Stimulated activated CD8-positive, alpha-beta memory T cell treated with anti-CD3 and anti-CD28 coated beads, Interleukin-7, amount 100 ng/mL, for 24 hours (primary cell): ENCODE results near the gene EFCAB12.
A peak's percentile ranks its signal among the peaks of the same experiment; 100 is the strongest.
"Not testable (repeated sequence)": the region's sequence is repeated elsewhere in the genome, so short reads cannot be mapped to it uniquely, and the experiment has no call there.

ENCODE experiments used
- DNase-seq: peaks from one replicate; pipeline ENCODE4 v3.0.0-alpha.2; 2020; ENCODE audit warnings: low read depth

EFCAB12 gene

DNA sequence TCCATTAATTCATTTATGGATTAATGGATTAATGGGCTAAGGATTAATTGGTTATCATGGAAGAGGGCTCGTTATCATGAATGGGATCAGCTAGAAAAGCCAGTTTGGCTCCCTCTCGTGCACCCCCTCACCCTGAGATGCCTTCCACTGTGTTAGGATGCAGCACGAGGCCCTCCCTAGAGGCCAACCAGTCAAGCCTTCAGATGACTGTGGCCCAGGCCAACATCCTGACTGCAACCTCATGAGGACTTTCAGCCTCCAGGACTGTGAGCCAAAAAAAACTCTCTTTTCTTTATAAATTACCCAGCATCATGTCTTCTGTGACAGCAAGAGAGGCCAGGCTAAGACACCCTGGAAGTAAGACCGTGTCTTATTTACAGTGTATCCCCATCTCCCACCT lies 9.0 kb downstream of the EFCAB12 start:
- DNase-seq: no peak

GRCh38 chr3:129418041-129418973 lies 10.1 kb downstream of the EFCAB12 start:
- DNase-seq: no peak

GRCh38 chr3:129417326-129417725 lies 11.1 kb downstream of the EFCAB12 start:
- DNase-seq: no peak

- no peak for DNase-seq
Measured at GRCh38 chr3:129416415-129416814, 12.0 kb downstream of the EFCAB12 start.

GRCh38 chr3:129415830-129416229 lies 12.6 kb downstream of the EFCAB12 start:
- no peak for DNase-seq

DNA sequence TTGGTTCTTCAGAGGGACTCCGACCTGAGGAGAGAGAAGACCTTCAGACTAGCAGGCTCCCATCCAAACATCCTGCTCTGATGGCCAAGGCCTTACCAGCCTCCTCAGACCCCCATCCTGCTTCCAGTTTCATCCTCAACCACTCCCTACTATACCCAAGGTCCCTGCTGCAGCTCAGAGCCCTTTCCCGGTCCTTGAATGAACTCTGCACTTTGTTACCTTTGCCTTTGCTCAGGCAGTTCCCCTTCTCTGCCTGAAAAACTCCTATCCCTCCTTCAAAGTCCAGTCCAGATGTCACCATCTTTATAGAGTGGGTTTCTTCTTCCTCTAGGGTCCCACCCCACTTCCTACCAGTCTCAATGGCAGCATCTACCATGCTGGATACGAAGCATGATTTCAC lies 13.1 kb downstream of the EFCAB12 start:
- DNase-seq: no peak

GRCh38 chr3:129413687-129414506 lies 14.5 kb downstream of the EFCAB12 start:
- DNase-seq: no peak

DNA sequence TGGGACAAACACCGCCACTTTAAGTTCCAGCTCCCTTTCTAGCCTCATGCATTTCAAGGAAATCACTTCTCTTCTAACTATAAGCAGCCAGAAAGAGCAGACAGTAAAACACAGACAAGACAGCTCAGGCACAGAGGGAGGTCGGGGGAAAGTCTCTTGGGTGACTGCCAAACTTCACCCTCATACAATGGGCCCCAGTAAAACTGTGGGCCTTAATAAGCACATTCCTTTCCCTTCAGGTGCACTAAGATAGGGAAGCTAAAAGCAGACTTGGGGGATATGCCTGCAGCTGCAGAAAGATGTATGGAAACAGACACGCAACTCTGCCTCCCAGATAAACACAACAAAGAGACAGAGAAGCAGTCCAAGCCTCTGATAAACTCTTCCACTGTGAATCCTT lies 15.2 kb downstream of the EFCAB12 start:
- not testable (repeated sequence) for DNase-seq

DNA sequence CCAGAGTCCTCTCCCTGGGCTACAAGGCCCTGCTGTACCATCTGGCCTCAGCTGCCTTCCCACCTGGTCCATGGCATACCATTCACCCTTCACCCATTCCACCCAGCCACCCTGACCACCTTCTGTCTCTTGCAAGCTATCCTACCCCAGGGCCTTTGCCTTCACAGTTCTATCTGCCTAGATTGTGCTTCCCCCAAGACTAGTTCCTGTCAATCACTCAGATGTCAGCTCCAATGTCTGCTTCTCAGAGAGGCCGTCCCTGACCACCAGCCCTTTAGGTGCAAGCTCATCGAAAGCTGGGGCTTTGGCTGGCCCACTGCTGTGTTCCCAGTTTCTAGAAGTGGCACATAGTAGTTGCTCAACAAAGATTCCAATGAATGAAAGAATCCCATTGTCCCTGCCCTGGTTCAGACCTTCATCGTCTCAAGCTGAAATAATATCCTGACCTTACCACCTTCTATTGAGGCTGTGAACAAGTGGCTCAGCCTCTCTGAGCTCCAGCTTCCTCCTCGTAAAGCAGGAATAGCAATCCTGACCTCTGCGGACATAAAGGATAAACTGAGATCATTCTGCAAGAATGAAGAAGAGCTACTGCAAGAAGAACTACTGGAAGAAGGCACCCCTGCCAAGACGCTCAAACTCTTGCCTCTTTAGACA lies 15.8 kb downstream of the EFCAB12 start:
- DNase-seq: no peak

GRCh38 chr3:129410971-129411370 lies 17.5 kb downstream of the EFCAB12 start:
- no peak for DNase-seq

- DNase-seq: no peak
Measured at GRCh38 chr3:129409541-129409940, 18.9 kb downstream of the EFCAB12 start.

GRCh38 chr3:129404610-129405009 lies 23.8 kb downstream of the EFCAB12 start:
- DNase-seq: no peak

DNA sequence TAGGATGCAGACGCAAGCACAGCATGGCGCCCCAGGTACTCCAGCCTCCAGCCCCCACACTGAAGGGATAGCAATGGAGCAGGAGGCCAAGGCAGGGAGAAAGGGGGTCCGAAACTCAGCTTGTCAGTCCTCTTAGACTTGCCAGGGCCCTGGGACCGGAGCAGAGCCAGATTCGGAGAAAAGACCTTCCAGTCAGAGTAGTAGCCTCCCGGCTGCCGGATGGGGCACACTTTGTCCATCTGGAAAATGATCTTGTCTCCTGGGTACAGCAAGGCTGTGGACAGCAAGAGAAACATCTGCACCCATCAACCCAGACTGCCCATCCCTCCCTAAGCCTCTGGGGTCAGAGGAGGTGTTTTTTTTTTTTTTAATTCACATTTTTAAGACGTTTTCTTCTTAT lies 24.3 kb downstream of the EFCAB12 start:
- no peak for DNase-seq

DNA sequence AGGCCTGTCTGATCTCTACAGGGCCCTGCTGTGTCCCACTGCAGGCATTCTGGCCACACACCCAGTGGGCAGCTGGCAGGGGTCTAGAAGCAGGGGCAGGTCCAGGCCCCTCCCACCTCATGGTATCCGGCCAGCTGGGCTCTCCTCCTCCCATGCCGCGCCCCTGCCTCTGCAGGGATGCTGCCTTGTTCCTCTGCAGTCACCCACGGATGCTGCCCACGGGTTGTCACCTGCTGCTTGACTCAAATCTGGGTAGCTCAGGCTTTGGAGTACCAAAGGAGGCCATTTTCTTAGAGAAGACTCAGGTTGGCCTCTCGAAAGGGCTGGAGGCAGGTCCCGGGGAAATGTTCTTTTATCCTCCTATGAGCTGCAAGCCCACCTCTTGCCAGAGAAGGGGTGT lies 25.0 kb downstream of the EFCAB12 start:
- no peak for DNase-seq

DNA sequence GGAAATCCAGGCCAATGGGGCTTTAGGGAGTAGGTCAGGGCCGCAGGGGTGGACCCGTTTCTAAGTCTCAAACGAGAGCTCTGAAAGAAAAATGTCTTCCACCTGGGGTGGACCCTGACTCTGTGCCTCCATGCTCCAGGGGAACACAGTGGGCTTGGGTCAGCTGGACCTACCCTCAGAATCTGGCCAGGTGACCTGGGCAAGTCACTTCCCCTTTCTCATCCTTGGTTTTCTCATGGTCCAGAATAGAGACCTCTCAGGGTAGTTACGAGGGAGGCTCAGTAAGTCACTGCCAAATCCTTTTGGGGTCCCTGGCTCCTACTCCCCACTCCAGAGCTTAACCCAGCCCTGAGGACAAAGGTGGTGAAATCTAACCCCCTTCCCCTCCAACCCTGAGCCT lies 25.8 kb downstream of the EFCAB12 start:
- no peak for DNase-seq

GRCh38 chr3:129402210-129402609 lies 26.2 kb downstream of the EFCAB12 start:
- DNase-seq: no peak

DNA sequence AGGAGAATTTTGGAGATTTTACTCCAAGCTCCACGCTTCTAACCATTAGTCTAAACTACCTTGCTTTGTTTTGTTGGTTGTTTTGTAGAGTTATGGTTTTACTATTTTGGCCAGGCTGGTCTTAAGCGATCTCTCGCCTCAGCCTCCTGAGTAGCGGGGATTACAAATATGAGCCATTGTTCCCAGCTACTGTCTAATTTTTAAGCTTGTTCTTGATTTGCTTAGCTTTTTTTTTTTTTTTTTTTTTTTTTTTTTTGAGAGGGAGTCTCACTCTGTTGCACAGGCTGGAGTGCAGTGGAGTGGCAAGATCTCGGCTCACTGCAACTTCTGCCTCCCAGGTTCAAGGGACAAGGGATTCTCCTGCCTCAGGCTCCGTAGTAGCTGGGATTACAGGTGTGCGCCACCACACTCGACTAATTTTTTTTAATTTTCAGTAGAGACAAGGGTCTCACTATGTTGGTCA lies 28.5 kb downstream of the EFCAB12 start:
- no peak for DNase-seq

DNA sequence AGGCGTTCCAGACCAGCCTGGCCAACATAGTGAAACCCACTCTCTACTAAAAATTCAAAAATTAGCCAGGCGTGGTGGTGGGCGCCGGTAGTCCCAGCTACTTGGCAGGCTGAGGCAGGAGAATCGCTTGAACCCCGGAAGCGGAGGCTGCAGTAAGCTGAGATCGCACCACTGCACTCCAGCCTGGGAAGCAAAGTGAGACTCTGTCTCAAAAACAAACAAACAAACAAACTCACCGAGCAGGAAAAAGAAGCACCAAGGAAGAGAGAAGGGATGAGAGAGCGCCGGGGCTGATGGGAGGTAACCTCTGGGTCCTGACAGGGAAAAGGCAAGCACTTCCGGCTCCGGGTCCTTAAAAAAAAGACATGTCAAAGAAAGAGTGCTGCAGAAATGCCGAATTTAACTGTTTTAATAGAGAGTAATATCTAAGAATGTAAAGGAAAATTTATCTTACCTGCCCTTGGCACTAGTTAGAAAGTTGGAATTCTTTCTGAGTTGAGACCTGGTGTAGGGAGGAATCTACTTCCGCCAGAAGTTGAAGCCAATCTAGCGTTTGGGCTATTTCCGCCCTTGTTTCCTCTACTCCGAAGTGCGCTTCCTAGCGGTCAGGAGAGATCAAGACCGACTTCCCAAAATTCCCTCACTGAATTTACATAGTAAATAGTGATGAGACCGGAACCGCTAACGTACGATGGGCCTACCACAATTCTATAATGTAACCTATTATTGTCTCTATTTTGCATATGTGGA lies 29.1 kb downstream of the EFCAB12 start:
- DNase-seq: peak; percentile 41

DNA sequence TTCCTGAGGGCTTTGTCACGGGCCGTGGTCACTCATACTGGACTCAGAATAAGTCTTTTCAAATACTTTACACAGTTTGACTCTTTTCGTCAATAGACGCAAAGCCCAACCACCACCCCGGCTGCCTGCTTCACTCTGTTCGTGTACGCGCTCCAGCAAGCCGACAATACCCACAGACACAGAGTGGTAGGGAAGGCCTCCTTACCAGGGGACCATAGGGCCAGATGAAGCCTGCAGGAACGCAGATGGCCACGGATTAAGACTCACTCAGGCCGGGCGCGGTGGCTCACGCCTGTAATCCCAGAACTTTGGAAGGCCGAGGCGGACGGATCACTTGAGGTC lies 29.7 kb downstream of the EFCAB12 start:
- peak; percentile 2 for DNase-seq

DNA sequence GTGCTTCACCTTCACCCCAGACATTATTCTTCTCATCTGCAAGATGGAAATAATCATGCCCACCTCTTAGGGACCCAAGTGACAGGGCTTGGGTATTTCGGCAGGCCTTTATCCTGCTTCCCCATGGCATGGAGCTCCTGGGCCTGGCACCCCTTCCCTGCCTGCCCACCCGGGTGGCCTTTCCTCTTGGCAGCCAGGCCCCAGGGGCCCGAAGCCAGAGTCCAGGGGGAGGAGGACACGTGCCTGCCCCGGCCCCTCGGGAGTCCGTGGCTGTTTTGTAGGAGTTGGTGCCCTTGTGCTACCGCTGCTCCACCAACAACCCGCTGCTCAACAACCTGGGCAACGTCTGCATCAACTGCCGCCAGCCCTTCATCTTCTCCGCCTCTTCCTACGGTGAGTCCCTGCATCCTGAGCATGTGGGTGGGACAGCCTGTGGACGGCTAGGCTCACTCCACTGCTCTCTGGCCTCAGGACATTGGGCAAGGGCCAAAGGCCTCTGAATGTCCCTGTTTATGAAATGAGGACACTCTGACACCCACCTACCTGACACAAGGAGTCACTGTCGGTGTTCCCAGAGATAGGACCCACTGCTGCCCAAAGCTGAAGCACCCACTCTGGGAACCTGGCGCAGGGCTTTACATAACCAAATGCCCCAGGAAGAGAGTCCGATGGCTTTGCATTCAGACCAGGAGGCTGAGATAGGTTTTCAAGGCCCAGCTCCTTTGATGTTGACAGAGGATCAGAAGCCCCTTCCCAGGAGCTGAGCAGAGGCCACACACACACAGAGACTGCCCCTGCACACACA lies 34.5 kb downstream of the EFCAB12 start:
- not testable (repeated sequence) for DNase-seq

GRCh38 chr3:129393271-129393670 lies 35.2 kb downstream of the EFCAB12 start:
- DNase-seq: no peak
